ENCODE data around the gene DNAH8. TPM values are rescaled to one million over a fixed set of nuclear protein-coding genes. Genes with fewer than 3 reads are reported as not detected.
A peak's percentile ranks its signal among the peaks of the same experiment; 100 is the strongest.

The DNAH8 gene, protein sequence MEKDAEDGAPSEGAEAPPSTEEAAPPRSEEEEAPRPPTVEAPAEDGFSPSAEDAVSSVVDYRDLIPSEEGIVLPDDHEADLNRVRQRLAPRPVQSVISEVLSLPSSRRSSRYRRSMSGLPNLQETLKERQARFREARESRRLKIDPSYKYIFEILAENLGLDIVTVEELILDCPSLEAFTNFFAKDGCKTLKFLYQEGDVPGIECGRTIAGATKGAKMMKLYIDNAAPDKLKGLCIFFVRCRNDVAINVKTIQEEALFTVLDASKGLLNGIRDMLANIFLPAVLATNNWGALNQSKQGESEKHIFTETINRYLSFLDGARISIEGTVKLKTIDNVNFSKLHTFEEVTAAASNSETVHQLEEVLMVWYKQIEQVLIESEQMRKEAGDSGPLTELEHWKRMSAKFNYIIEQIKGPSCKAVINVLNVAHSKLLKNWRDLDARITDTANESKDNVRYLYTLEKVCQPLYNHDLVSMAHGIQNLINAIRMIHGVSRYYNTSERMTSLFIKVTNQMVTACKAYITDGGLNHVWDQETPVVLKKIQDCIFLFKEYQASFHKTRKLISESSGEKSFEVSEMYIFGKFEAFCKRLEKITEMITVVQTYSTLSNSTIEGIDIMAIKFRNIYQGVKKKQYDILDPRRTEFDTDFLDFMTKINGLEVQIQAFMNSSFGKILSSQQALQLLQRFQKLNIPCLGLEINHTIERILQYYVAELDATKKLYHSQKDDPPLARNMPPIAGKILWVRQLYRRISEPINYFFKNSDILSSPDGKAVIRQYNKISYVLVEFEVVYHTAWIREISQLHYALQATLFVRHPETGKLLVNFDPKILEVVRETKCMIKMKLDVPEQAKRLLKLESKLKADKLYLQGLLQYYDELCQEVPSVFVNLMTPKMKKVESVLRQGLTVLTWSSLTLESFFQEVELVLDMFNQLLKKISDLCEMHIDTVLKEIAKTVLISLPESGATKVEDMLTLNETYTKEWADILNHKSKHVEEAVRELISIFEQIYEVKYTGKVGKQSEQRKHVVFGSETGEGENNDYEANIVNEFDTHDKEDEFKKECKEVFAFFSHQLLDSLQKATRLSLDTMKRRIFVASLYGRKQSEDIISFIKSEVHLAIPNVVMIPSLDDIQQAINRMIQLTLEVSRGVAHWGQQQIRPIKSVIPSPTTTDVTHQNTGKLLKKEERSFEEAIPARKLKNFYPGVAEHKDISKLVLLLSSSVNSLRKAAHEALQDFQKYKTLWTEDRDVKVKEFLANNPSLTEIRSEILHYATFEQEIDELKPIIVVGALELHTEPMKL (N-terminal part only)
- total RNA-seq (not detected), polyA plus RNA-seq (under 1 TPM in 2 of 3 donors, not detected in 1; under 0.01 to 0.22 TPM)

DNA sequence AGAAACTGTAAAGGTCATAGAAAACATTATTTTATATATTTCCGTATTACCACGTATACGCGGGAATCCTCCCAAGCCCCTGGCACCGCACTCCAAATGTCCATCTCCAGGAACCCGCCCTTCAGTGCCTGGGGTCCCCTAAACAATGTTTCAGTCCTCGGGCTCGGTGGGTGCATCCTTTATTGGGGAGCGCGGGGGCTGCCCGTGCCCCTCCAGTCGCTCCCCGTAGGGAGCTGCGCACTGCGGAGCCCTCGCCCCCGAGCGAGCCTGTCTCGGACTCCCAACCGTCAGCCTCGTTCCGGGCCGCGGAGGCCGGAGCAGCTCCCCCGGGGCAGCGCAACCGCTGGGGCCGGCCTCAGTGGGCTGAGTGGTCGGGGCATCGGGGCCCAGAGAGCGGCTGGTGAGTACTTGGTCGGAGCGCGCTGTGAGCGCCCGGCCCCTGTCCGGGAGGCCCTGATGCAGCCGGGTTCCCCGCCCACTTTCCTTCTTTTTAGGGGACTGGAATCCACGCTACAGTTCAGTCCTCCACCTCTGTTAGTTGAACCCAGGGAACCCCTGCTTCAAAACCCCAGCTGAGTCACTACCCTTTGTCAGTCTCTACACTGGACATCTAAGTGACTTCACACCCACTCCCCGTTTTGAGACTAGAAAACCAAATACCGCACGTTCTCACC lies at the start of gene DNAH8:
Gene DNAH8, plus strand, starts transcription at position 296 of the 674 bp plus-strand sequence. CDS start 7,499 bp downstream, outside the sequence.
- intact Hi-C loops (cut with DNase I) = no loop called here
- H3K27ac ChIP-seq = no peak within 1 kb of the TSS
- no peaks in the 10 kb centered on the region for H3K36me3 ChIP-seq
- peaks cover 0 to 8% (median 6%) of the 10 kb centered on the region in 4 donors for H3K4me1 ChIP-seq
- TF ChIP-seq POLR2A (IDR thresholded peaks at IDR 0.05) (no peak), EP300 (IDR thresholded peaks at IDR 0.05) (no peak), POLR2AphosphoS5 (IDR thresholded peaks at IDR 0.05) (no peak)
- TF ChIP-seq, protein P1, sequence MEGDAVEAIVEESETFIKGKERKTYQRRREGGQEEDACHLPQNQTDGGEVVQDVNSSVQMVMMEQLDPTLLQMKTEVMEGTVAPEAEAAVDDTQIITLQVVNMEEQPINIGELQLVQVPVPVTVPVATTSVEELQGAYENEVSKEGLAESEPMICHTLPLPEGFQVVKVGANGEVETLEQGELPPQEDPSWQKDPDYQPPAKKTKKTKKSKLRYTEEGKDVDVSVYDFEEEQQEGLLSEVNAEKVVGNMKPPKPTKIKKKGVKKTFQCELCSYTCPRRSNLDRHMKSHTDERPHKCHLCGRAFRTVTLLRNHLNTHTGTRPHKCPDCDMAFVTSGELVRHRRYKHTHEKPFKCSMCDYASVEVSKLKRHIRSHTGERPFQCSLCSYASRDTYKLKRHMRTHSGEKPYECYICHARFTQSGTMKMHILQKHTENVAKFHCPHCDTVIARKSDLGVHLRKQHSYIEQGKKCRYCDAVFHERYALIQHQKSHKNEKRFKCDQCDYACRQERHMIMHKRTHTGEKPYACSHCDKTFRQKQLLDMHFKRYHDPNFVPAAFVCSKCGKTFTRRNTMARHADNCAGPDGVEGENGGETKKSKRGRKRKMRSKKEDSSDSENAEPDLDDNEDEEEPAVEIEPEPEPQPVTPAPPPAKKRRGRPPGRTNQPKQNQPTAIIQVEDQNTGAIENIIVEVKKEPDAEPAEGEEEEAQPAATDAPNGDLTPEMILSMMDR (IDR thresholded peaks at IDR 0.05) = no peak
- 7 to 17% methylated on average over 44 of the region's 44 CpGs for WGBS, 2 donors
- DNase-seq = no peak
- no peaks in the 10 kb centered on the region for H3K9me3 ChIP-seq
- H3K4me3 ChIP-seq = peak within 1 kb of the TSS in 3 of 4 donors; percentile 8 to 40 (median 39)
- peaks cover 0 to 62% (median 25%) of the 10 kb centered on the region in 3 donors for H3K27me3 ChIP-seq

DNA sequence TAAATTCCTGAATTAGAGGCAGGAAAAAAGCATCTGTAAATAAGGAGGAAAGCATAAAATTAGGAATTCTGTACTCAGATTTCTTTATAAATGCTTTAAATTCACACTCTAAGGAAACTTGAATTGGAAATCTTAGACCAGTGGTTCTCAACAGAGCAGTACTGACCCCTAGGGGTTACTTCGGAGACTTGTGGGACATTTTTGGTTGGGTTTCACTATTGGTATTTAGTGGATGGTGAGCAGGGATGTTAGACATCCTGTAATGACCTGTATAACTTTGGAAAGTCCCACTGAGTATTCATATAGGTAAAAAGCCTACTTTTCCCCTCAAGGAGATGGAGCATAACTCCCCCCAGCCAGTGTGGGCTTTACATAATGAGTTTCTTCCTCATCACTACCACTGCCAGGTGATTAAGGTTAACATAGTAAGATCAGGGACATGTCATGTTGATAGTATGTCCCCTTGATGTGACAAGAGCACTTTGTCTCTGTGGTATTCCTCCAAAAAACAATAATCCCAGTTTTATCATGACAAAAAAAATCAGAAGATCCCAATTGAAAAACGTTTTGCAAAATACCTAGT lies 43.1 kb upstream of the DNAH8 start:
- DNase-seq = no peak

DNA sequence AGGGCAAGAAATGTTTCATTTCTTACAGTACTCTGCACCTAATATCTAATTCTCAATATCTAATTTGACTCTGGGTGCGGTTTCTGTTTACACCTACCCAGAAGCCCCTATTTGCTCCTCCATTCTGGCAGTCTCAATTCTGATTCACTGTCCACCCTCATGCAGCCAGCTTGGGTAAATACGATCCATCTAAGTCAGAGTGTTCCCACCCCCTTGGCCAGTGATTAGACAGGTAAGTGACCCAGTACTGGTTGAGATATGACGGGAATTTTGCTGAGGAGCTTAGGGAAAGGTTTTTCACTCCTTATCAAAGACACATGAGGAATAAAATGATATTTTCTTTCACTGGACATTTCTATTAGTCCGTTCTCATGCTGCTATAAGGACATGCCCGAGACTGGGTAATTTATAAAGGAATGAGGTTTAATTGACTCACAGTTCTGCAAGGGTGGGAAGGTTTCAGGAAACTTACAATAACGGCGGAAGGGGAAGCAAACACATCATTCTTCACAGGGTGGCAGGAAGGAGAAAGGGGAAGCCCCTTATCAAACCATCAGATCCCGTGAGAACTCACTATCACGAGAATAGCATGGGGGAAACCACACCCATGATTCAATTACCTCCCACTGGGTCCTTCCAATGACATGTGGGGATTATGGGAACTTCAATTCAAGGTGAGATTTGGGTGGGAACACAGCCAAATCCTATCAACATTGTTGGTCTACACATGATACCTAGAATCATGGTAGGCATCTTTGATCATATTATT lies 41.5 kb upstream of the DNAH8 start:
- intact Hi-C loops (cut with DNase I) = no loop called here
- H3K4me1 ChIP-seq = no peaks in the 10 kb centered on the region
- 39 to 43% methylated on average over 9 of the region's 9 CpGs for WGBS, 2 donors

More for the DNA sequence above, 43.1 kb upstream of the DNAH8 start:
- Histone ChIP-seq H3K27ac (no peak overlapping the region), H3K4me3 (no peak overlapping the region), H3K9me3 (no peaks in the 10 kb centered on the region), H3K36me3 (peaks cover 0 to 24% (median 2%) of the 10 kb centered on the region in 4 donors), H3K27me3 (no peaks in the 10 kb centered on the region), H3K4me1 (no peaks in the 10 kb centered on the region)
- no peak for TF ChIP-seq POLR2A (IDR thresholded peaks at IDR 0.05)
- TF ChIP-seq POLR2AphosphoS5 (IDR thresholded peaks at IDR 0.05) = no peak
- TF ChIP-seq, protein P1 (IDR thresholded peaks at IDR 0.05) = peak in 3 of 4 experiments; percentile 24 to 55 (median 44)
- TF ChIP-seq EP300 (IDR thresholded peaks at IDR 0.05) = no peak
- 16% methylated on average over 2 of the region's 2 CpGs for WGBS, 2 donors
- intact Hi-C loops (cut with DNase I) = no loop called here

More for the DNA sequence above, 41.5 kb upstream of the DNAH8 start:
- Histone ChIP-seq H3K27ac (no peak overlapping the region), H3K4me3 (no peak overlapping the region), H3K9me3 (no peaks in the 10 kb centered on the region), H3K36me3 (peaks cover 0 to 40% (median 2%) of the 10 kb centered on the region in 4 donors), H3K27me3 (no peaks in the 10 kb centered on the region)
- DNase-seq = no peak
- TF ChIP-seq, protein P1 (IDR thresholded peaks at IDR 0.05) = no peak
- TF ChIP-seq EP300 (IDR thresholded peaks at IDR 0.05) (no peak), POLR2AphosphoS5 (IDR thresholded peaks at IDR 0.05) (no peak)

Measured in sigmoid colon (tissue), 7 donors.